ENCODE results near the gene ZNF680. TPM values are rescaled to one million over a fixed set of nuclear protein-coding genes. Genes with fewer than 3 reads are reported as not detected.

Gene ZNF680
- polyA plus RNA-seq, 1 donor, result 22.8 TPM

Other genes starting within 250 kb of the ZNF680 start
- gene ZNF736, start 249.1 kb downstream of the ZNF680 start, polyA plus RNA-seq (ENCODE audit: insufficient read length), result 30.6 TPM
- gene ZNF107, start 103.1 kb upstream of the ZNF680 start, polyA plus RNA-seq (ENCODE audit: insufficient read length), result 13.8 TPM
- gene ZNF138, start 231.4 kb upstream of the ZNF680 start, polyA plus RNA-seq (ENCODE audit: insufficient read length), result 25.3 TPM